AG04450 (cell line): ENCODE results near the gene EMP2. TPM values are rescaled to one million over a fixed set of nuclear protein-coding genes. Genes with fewer than 3 reads are reported as not detected.
A peak's percentile ranks its signal among the peaks of the same experiment; 100 is the strongest.

Experiments
- CTCF ChIA-PET: fragments of 300-600, 350-600 bp; formaldehyde crosslinking; extraction: SDS; loops from one replicate; lab custom pipeline; 2022; ENCODE audit warnings: antibody characterized with exemption, inconsistent platforms; lab: Charles Lee
- POLR2A ChIA-PET: fragments of 350-600 bp; formaldehyde crosslinking; extraction: SDS; loops from one replicate; lab custom pipeline; 2021; ENCODE audit warnings: antibody characterized with exemption, inconsistent platforms; lab: Yijun Ruan, JAX
- DNase-seq: peaks from one replicate; pipeline ENCODE4 v3.0.0-alpha.2; 2011; ENCODE audit warnings: low read depth, low spot score
- H3K27ac ChIP-seq: one replicate; pipeline ENCODE4 v1.5.1; 2012; ENCODE audit warnings: low read depth, low read length, control low read depth
- H3K27me3 ChIP-seq: one replicate; pipeline ENCODE4 v1.6.0; 2012; ENCODE audit warnings: low read length; ENCODE audit not compliant: control insufficient read depth, insufficient read depth
- H3K4me3 ChIP-seq: 2 replicates; pipeline ENCODE4 v1.5.1; 2011; ENCODE audit warnings: mild to moderate bottlenecking, low read depth, low read length, control low read depth
- H3K9me3 ChIP-seq: 2 replicates; pipeline ENCODE4 v1.5.1; 2012; ENCODE audit warnings: low read length; ENCODE audit not compliant: control insufficient read depth, insufficient read depth
- CTCF ChIP-seq: IDR thresholded peaks from 2 replicates; pipeline ENCODE4 v1.5.1; 2011; ENCODE audit warnings: low read depth, low read length, control low read depth, inconsistent platforms
- polyA minus RNA-seq: library from RNA; depleted of rRNA, polyadenylated mRNA; stranded (reverse); fragments of >200 nt; gene quantifications from 2 replicates; pipeline ENCODE4 v1.2.3, GENCODE V29; 2011; rRNA and poly(A)+ RNA removed
- polyA plus RNA-seq: library from polyadenylated mRNA; depleted of rRNA; stranded (reverse); fragments of >200 nt; gene quantifications from 2 replicates; pipeline ENCODE4 v1.2.3, GENCODE V29; 2011; rRNA removed

Gene EMP2
- 15.1 and 15.2 TPM in 2 replicates for polyA plus RNA-seq
- polyA minus RNA-seq = 23.5 and 25.6 TPM in 2 replicates

GRCh38 chr16:10579965-10580882 is at the start of gene EMP2:
EMP2 (minus strand) TSS chr16:10580598; CDS start chr16:10547617, 32,981 bp downstream.
- ChIA-PET POLR2A (interaction anchor here (0.5 to 2.6 kb wide), 10 partner anchors 11 to 353 kb away, joined by 3 to 13 read pairs (median 4); partner anchors contain the start of gene NUBP1), CTCF (interaction anchor here (0.8 to 3.6 kb wide), 10 partner anchors 9 to 339 kb away, joined by 3 to 22 read pairs (median 5); no protein-coding TSS in a partner anchor)
- H3K9me3 ChIP-seq = no peaks in the 10 kb centered on the region; the same call in 1 of the 2 replicates
- TF ChIP-seq CTCF = peak; percentile 71
- peak; percentile 30 for DNase-seq
- H3K4me3 ChIP-seq = peak within 1 kb of the TSS; percentile 86
- H3K27me3 ChIP-seq = no peaks in the 10 kb centered on the region
- peak within 1 kb of the TSS; percentile 39 for H3K27ac ChIP-seq

GRCh38 chr16:10629592-10629963 is 49.2 kb upstream of the EMP2 start:
- H3K4me3 ChIP-seq = no peak overlapping the region
- TF ChIP-seq CTCF = no peak
- H3K27me3 ChIP-seq = peaks cover 13% of the 10 kb centered on the region
- CTCF ChIA-PET = interaction anchor here (0.7 kb wide), 1 partner anchor 1770 kb away, joined by 3 read pairs; no protein-coding TSS in a partner anchor
- no peak for DNase-seq
- H3K27ac ChIP-seq = no peak overlapping the region
- H3K9me3 ChIP-seq = no peaks in the 10 kb centered on the region; the same call in none of the 2 replicates
- POLR2A ChIA-PET = no interaction called here

GRCh38 chr16:10625595-10626357 is 45.4 kb upstream of the EMP2 start:
- Histone ChIP-seq H3K4me3 (no peak overlapping the region), H3K9me3 (no peaks in the 10 kb centered on the region; the same call in 1 of the 2 replicates), H3K27me3 (peaks cover 4% of the 10 kb centered on the region), H3K27ac (no peak overlapping the region)
- CTCF ChIA-PET = no interaction called here
- POLR2A ChIA-PET = no interaction called here
- DNase-seq = no peak
- TF ChIP-seq CTCF = no peak

- Histone ChIP-seq H3K4me3 (no peak overlapping the region), H3K27me3 (peaks cover 4% of the 10 kb centered on the region), H3K9me3 (no peaks in the 10 kb centered on the region; the same call in 1 of the 2 replicates), H3K27ac (no peak overlapping the region)
- ChIA-PET POLR2A (no interaction called here), CTCF (no interaction called here)
- DNase-seq = no peak
- TF ChIP-seq CTCF = no peak
Measured at GRCh38 chr16:10624527-10624926, 44.1 kb upstream of the EMP2 start.
